H1 (cell line): ENCODE results near the gene PRRX1. TPM values are rescaled to one million over a fixed set of nuclear protein-coding genes. Genes with fewer than 3 reads are reported as not detected.

ENCODE experiments used
- SIX5 ChIP-seq: IDR thresholded peaks from 2 replicates; pipeline ENCODE4 v1.6.1; 2011; ENCODE audit warnings: mild to moderate bottlenecking, low read depth, low read length
- polyA plus RNA-seq, 7 experiments: library from polyadenylated mRNA; depleted of rRNA in 3 of 7; stranded (reverse) in 5 of 7; unstranded in 2 of 7; fragments of >200 nt in 5 of 7; fragments of 200-250 nt in 2 of 7; gene quantifications; 1 replicate in 5 of 7; 2 replicates in 1 of 7; 4 replicates in 1 of 7; pipeline versions ENCODE4 v1.2.1 to v1.2.3, GENCODE V29; 2011 to 2013; ENCODE audit warnings: missing spikeins in 2 of 7, mixed read lengths in 2 of 7
- total RNA-seq: library from RNA; stranded (reverse); fragmentation: NEBNext Ultra II Directional; extraction: Animal tissue kit (Norgen Biotek cat#: 25700); gene quantifications from 2 replicates; pipeline ENCODE4 v1.2.1, GENCODE V29; 2021

PRRX1 gene
- total and polyA plus RNA-seq, 2 of the 8 experiments (the other 6 are each of a cell fraction or from before 2014, with no cell fraction given), result not detected

- no peak for TF ChIP-seq SIX5
- TF ChIP-seq, all 59 proteins: peak for 5
Observed at GRCh38 chr1:170666541-170667254, 2.8 kb downstream of the PRRX1 start (continued).
